Measurements from ENCODE around the gene PTPN18. TPM values are rescaled to one million over a fixed set of nuclear protein-coding genes. Genes with fewer than 3 reads are reported as not detected.

Gene PTPN18
- polyA plus RNA-seq, 2 of the 4 experiments (the other 2 are of a cell fraction) = 19.6 to 20.4 TPM

GRCh38 chr2:130380096-130380934 is 24.5 kb downstream of the PTPN18 start:
- TF ChIP-seq HEYL (CRISPR knock-in tag; IDR thresholded peaks at IDR 0.05) (no peak), JUNB (IDR thresholded peaks at IDR 0.05) (no peak), FOSB (CRISPR knock-in tag; IDR thresholded peaks at IDR 0.05) (no peak), HOXB5 (CRISPR knock-in tag; IDR thresholded peaks at IDR 0.05) (no peak), TFCP2L1 (CRISPR knock-in tag; IDR thresholded peaks at IDR 0.05) (no peak), ZFP36 (IDR thresholded peaks at IDR 0.05; ENCODE audit: borderline replicate concordance, partially characterized antibody) (no peak), MYC (IDR thresholded peaks at IDR 0.05; ENCODE audit: borderline replicate concordance, low read length) (no peak), JUN (IDR thresholded peaks at IDR 0.05) (no peak), HDAC2 (IDR thresholded peaks at IDR 0.05) (no peak), BHLHE40 (IDR thresholded peaks at IDR 0.05; ENCODE audit: low read depth, low read length) (no peak), BCL3 (IDR thresholded peaks at IDR 0.05) (no peak), KDM1A (IDR thresholded peaks at IDR 0.05; ENCODE audit: low read depth) (no peak), HOXA7 (CRISPR knock-in tag; IDR thresholded peaks at IDR 0.05) (no peak), EHF (CRISPR knock-in tag; IDR thresholded peaks at IDR 0.05) (no peak), RARB (CRISPR knock-in tag; IDR thresholded peaks at IDR 0.05) (no peak), FOXS1 (CRISPR knock-in tag; IDR thresholded peaks at IDR 0.05) (no peak), ZNF302 (CRISPR knock-in tag; IDR thresholded peaks at IDR 0.05) (no peak), MAX (IDR thresholded peaks at IDR 0.05) (no peak), CBX8 (IDR thresholded peaks at IDR 0.05) (no peak)

GRCh38 chr2:130381145-130381544 is 25.3 kb downstream of the PTPN18 start:
- Histone ChIP-seq H3K4me3 (no peak overlapping the region), H3K4me2 (no peak overlapping the region), H3K4me1 (no peaks in the 10 kb centered on the region), H3K27ac (no peak overlapping the region), H3K9me3 (no peaks in the 10 kb centered on the region)
- POLR2A ChIA-PET = no interaction called here
- ATAC-seq (no peak), FAIRE-seq (no peak), DNase-seq (ENCODE audit: low read depth in 1 of 2, low spot score in 1 of 2) (no peak)
- whole genome bisulfite sequencing (ENCODE audit: missing lambda C conversion rate) = 54% methylated on average over 4 of the region's 4 CpGs
- CTCF ChIA-PET = interaction anchor here (4.8 kb wide), 1 partner anchor 8 kb away, joined by 25 read pairs; no protein-coding TSS in a partner anchor
- TF ChIP-seq CBX2 (IDR thresholded peaks at IDR 0.05; ENCODE audit: borderline replicate concordance, low read depth) = no peak
- no peak for TF ChIP-seq HES2 (IDR thresholded peaks at IDR 0.05)
- TF ChIP-seq CBX8 (IDR thresholded peaks at IDR 0.05) = no peak
- no peak for TF ChIP-seq ZSCAN20 (CRISPR knock-in tag; IDR thresholded peaks at IDR 0.05)
- no peak for TF ChIP-seq NR3C1 (IDR thresholded peaks at IDR 0.05)
- no peak for TF ChIP-seq SMC3 (IDR thresholded peaks at IDR 0.05)
- TF ChIP-seq MAFK (IDR thresholded peaks at IDR 0.05; ENCODE audit: partially characterized antibody) = no peak
- no peak for TF ChIP-seq HEYL (CRISPR knock-in tag; IDR thresholded peaks at IDR 0.05)
- TF ChIP-seq ZFP36 (IDR thresholded peaks at IDR 0.05; ENCODE audit: borderline replicate concordance, partially characterized antibody) = no peak

More at GRCh38 chr2:130380096-130380934, 24.5 kb downstream of the PTPN18 start:
- no peaks in the 10 kb centered on the region for H3K9me3 ChIP-seq
- WGBS (ENCODE audit: missing lambda C conversion rate) = 83% methylated on average over 11 of the region's 11 CpGs
- H3K4me1 ChIP-seq = no peaks in the 10 kb centered on the region
- no peak overlapping the region for H3K4me3 ChIP-seq
- ChIA-PET POLR2A (no interaction called here), CTCF (no interaction called here)
- FAIRE-seq (no peak), DNase-seq (ENCODE audit: low read depth in 1 of 2, low spot score in 1 of 2) (no peak), ATAC-seq (no peak)
- no peak overlapping the region for H3K4me2 ChIP-seq
- H3K27ac ChIP-seq = no peak overlapping the region

GRCh38 chr2:130381619-130382018 is 25.8 kb downstream of the PTPN18 start:
- POLR2A ChIA-PET = no interaction called here
- TF ChIP-seq HEYL (CRISPR knock-in tag; IDR thresholded peaks at IDR 0.05) = no peak
- Histone ChIP-seq H3K4me1 (no peaks in the 10 kb centered on the region), H3K9me3 (no peaks in the 10 kb centered on the region), H3K4me3 (no peak overlapping the region), H3K4me2 (no peak overlapping the region), H3K27ac (no peak overlapping the region)
- CTCF ChIA-PET = interaction anchor here (4.8 kb wide), 1 partner anchor 8 kb away, joined by 25 read pairs; no protein-coding TSS in a partner anchor
- DNase-seq (ENCODE audit: low read depth in 1 of 2, low spot score in 1 of 2) (no peak), ATAC-seq (no peak), FAIRE-seq (no peak)
- 82% methylated on average over 4 of the region's 4 CpGs for WGBS (ENCODE audit: missing lambda C conversion rate)

Data from A549 (cell line).